ENCODE measurements around the gene WNT7B. TPM values are rescaled to one million over a fixed set of nuclear protein-coding genes. Genes with fewer than 3 reads are reported as not detected.

WNT7B gene
- total RNA-seq, 2 experiments from 2014 or later = not detected

- ChIA-PET POLR2A (no interaction called here), CTCF (no interaction called here)
- Mint-ChIP-seq H3K27ac (no peak overlapping the region), H3K36me3 (ENCODE audit: low read depth) (no peaks in the 10 kb centered on the region), H3K27me3 (ENCODE audit: low read depth) (no peaks in the 10 kb centered on the region), H3K4me3 (no peak overlapping the region), H3K4me1 (ENCODE audit: low read depth) (no peaks in the 10 kb centered on the region), H3K9me3 (ENCODE audit: insufficient read depth) (no peaks in the 10 kb centered on the region)
- ATAC-seq = no peak
- no peak for DNase-seq
Observed at GRCh38 chr22:45889093-45889538, 87.8 kb downstream of the WNT7B start.

- H3K36me3 Mint-ChIP-seq (ENCODE audit: low read depth) = no peaks in the 10 kb centered on the region
- H3K9me3 Mint-ChIP-seq (ENCODE audit: insufficient read depth) = no peaks in the 10 kb centered on the region
- no peak for ATAC-seq
- H3K27ac Mint-ChIP-seq = no peak overlapping the region
- no peaks in the 10 kb centered on the region for H3K27me3 Mint-ChIP-seq (ENCODE audit: low read depth)
- no peaks in the 10 kb centered on the region for H3K4me1 Mint-ChIP-seq (ENCODE audit: low read depth)
- DNase-seq = no peak
- POLR2A ChIA-PET = no interaction called here
- CTCF ChIA-PET = interaction anchor here (1.0 kb wide), 1 partner anchor 25 kb away, joined by 4 read pairs; no protein-coding TSS in a partner anchor
- no peak overlapping the region for H3K4me3 Mint-ChIP-seq
Observed at GRCh38 chr22:45888221-45889092, 88.5 kb downstream of the WNT7B start.

GRCh38 chr22:45887202-45888131 lies 89.5 kb downstream of the WNT7B start:
- Mint-ChIP-seq H3K4me3 (no peak overlapping the region), H3K27me3 (ENCODE audit: low read depth) (no peaks in the 10 kb centered on the region), H3K36me3 (ENCODE audit: low read depth) (no peaks in the 10 kb centered on the region), H3K9me3 (ENCODE audit: insufficient read depth) (no peaks in the 10 kb centered on the region), H3K27ac (no peak overlapping the region), H3K4me1 (ENCODE audit: low read depth) (no peaks in the 10 kb centered on the region)
- CTCF ChIA-PET = interaction anchor here (1.0 kb wide), 1 partner anchor 24 kb away, joined by 4 read pairs; no protein-coding TSS in a partner anchor
- DNase-seq = no peak
- POLR2A ChIA-PET = no interaction called here
- no peak for ATAC-seq

GRCh38 chr22:45886540-45886939 lies 90.4 kb downstream of the WNT7B start:
- POLR2A ChIA-PET = no interaction called here
- DNase-seq (no peak), ATAC-seq (no peak)
- H3K27ac Mint-ChIP-seq = no peak overlapping the region
- peaks cover under 1% of the 10 kb centered on the region for H3K27me3 Mint-ChIP-seq (ENCODE audit: low read depth)
- H3K9me3 Mint-ChIP-seq (ENCODE audit: insufficient read depth) = no peaks in the 10 kb centered on the region
- H3K36me3 Mint-ChIP-seq (ENCODE audit: low read depth) = no peaks in the 10 kb centered on the region
- no peak overlapping the region for H3K4me3 Mint-ChIP-seq
- H3K4me1 Mint-ChIP-seq (ENCODE audit: low read depth) = no peaks in the 10 kb centered on the region
- CTCF ChIA-PET = no interaction called here

GRCh38 chr22:45885941-45886395 lies 91.0 kb downstream of the WNT7B start:
- H3K27ac Mint-ChIP-seq = no peak overlapping the region
- no peaks in the 10 kb centered on the region for H3K36me3 Mint-ChIP-seq (ENCODE audit: low read depth)
- no peak overlapping the region for H3K4me3 Mint-ChIP-seq
- no peaks in the 10 kb centered on the region for H3K4me1 Mint-ChIP-seq (ENCODE audit: low read depth)
- peaks cover 5% of the 10 kb centered on the region for H3K27me3 Mint-ChIP-seq (ENCODE audit: low read depth)
- DNase-seq (no peak), ATAC-seq (no peak)
- H3K9me3 Mint-ChIP-seq (ENCODE audit: insufficient read depth) = no peaks in the 10 kb centered on the region
- ChIA-PET CTCF (no interaction called here), POLR2A (no interaction called here)

GRCh38 chr22:45885171-45885840 lies 91.7 kb downstream of the WNT7B start:
- DNase-seq (no peak), ATAC-seq (no peak)
- Mint-ChIP-seq H3K27ac (no peak overlapping the region), H3K4me3 (no peak overlapping the region), H3K27me3 (ENCODE audit: low read depth) (peaks cover 9% of the 10 kb centered on the region), H3K4me1 (ENCODE audit: low read depth) (no peaks in the 10 kb centered on the region), H3K9me3 (ENCODE audit: insufficient read depth) (no peaks in the 10 kb centered on the region), H3K36me3 (ENCODE audit: low read depth) (no peaks in the 10 kb centered on the region)
- POLR2A ChIA-PET = no interaction called here
- CTCF ChIA-PET = no interaction called here

GRCh38 chr22:45884201-45885062 lies 92.5 kb downstream of the WNT7B start:
- H3K36me3 Mint-ChIP-seq (ENCODE audit: low read depth) = no peaks in the 10 kb centered on the region
- H3K27me3 Mint-ChIP-seq (ENCODE audit: low read depth) = peaks cover 15% of the 10 kb centered on the region
- H3K9me3 Mint-ChIP-seq (ENCODE audit: insufficient read depth) = no peaks in the 10 kb centered on the region
- no peak for ATAC-seq
- CTCF ChIA-PET = no interaction called here
- no peak overlapping the region for H3K4me3 Mint-ChIP-seq
- no peak overlapping the region for H3K27ac Mint-ChIP-seq
- DNase-seq = no peak
- no peaks in the 10 kb centered on the region for H3K4me1 Mint-ChIP-seq (ENCODE audit: low read depth)
- POLR2A ChIA-PET = no interaction called here

GRCh38 chr22:45883811-45884170 lies 93.2 kb downstream of the WNT7B start:
- peaks cover 19% of the 10 kb centered on the region for H3K27me3 Mint-ChIP-seq (ENCODE audit: low read depth)
- H3K36me3 Mint-ChIP-seq (ENCODE audit: low read depth) = no peaks in the 10 kb centered on the region
- no peak overlapping the region for H3K4me3 Mint-ChIP-seq

GRCh38 chr22:45882881-45883810 lies 93.8 kb downstream of the WNT7B start:
- H3K27ac Mint-ChIP-seq = no peak overlapping the region
- H3K27me3 Mint-ChIP-seq (ENCODE audit: low read depth) = peaks cover 25% of the 10 kb centered on the region
- CTCF ChIA-PET = no interaction called here
- no peaks in the 10 kb centered on the region for H3K9me3 Mint-ChIP-seq (ENCODE audit: insufficient read depth)
- ATAC-seq (no peak), DNase-seq (no peak)
- no peaks in the 10 kb centered on the region for H3K4me1 Mint-ChIP-seq (ENCODE audit: low read depth)
- no peaks in the 10 kb centered on the region for H3K36me3 Mint-ChIP-seq (ENCODE audit: low read depth)
- POLR2A ChIA-PET = no interaction called here
- H3K4me3 Mint-ChIP-seq = no peak overlapping the region

More at GRCh38 chr22:45883811-45884170, 93.2 kb downstream of the WNT7B start:
- H3K27ac Mint-ChIP-seq = no peak overlapping the region
- no peaks in the 10 kb centered on the region for H3K9me3 Mint-ChIP-seq (ENCODE audit: insufficient read depth)
- H3K4me1 Mint-ChIP-seq (ENCODE audit: low read depth) = no peaks in the 10 kb centered on the region
- CTCF ChIA-PET = no interaction called here
- POLR2A ChIA-PET = no interaction called here
- no peak for DNase-seq
- no peak for ATAC-seq

GRCh38 chr22:45881524-45881875 lies 95.5 kb downstream of the WNT7B start:
- no peak overlapping the region for H3K27ac Mint-ChIP-seq
- no peaks in the 10 kb centered on the region for H3K9me3 Mint-ChIP-seq (ENCODE audit: insufficient read depth)
- H3K27me3 Mint-ChIP-seq (ENCODE audit: low read depth) = peaks cover 31% of the 10 kb centered on the region
- H3K4me1 Mint-ChIP-seq (ENCODE audit: low read depth) = no peaks in the 10 kb centered on the region
- no peak for ATAC-seq
- H3K4me3 Mint-ChIP-seq = no peak overlapping the region
- CTCF ChIA-PET = no interaction called here
- POLR2A ChIA-PET = no interaction called here
- DNase-seq = no peak
- no peaks in the 10 kb centered on the region for H3K36me3 Mint-ChIP-seq (ENCODE audit: low read depth)

Data from activated CD8-positive, alpha-beta T cell treated with anti-CD3 and anti-CD28 coated beads, Interleukin-2, amount 10 ng/mL, durations not matched to agents 7 days and 5 days (primary cell).